LNCAP (cell line): ENCODE data around the gene CYSRT1.

Experiments used
- CTCF ChIP-seq: fragments of 450-650 bp; IDR thresholded peaks from 2 replicates; pipeline ENCODE4 v1.5.1; 2017; ENCODE audit warnings: mild to moderate bottlenecking

The CYSRT1 gene

GRCh38 chr9:137191691-137192447, 33.1 kb upstream of the CYSRT1 start:
- no peak for TF ChIP-seq CTCF

- TF ChIP-seq CTCF = no peak
Measured at GRCh38 chr9:137192448-137192780, 32.6 kb upstream of the CYSRT1 start.

- no peak for TF ChIP-seq CTCF
Measured at GRCh38 chr9:137192859-137193258, 32.1 kb upstream of the CYSRT1 start.

GRCh38 chr9:137193771-137194170, 31.2 kb upstream of the CYSRT1 start:
- no peak for TF ChIP-seq CTCF

GRCh38 chr9:137194388-137194787, 30.6 kb upstream of the CYSRT1 start:
- no peak for TF ChIP-seq CTCF

- no peak for TF ChIP-seq CTCF
Measured at GRCh38 chr9:137194909-137195308, 30.1 kb upstream of the CYSRT1 start.

- no peak for TF ChIP-seq CTCF
Measured at GRCh38 chr9:137195525-137196220, 29.3 kb upstream of the CYSRT1 start.
